GM10266 (cell line): ENCODE data around the gene CFL1.

ENCODE experiments used
- DNase-seq: peaks from one replicate; pipeline ENCODE4 v3.0.0; 2012; ENCODE audit errors: extremely low spot score
- CTCF ChIP-seq: IDR thresholded peaks from 2 replicates; pipeline ENCODE4 v1.5.1; 2012; ENCODE audit warnings: mild to moderate bottlenecking, low read depth; ENCODE audit not compliant: control insufficient read depth, insufficient read depth; ENCODE audit errors: missing control alignments

The CFL1 gene

GRCh38 chr11:65862941-65863888 lies 5.2 kb upstream of the CFL1 start:
- TF ChIP-seq CTCF, result no peak
- DNase-seq, result no peak

GRCh38 chr11:65862191-65862735 lies 4.3 kb upstream of the CFL1 start:
- DNase-seq, result no peak
- TF ChIP-seq CTCF, result no peak

- no peak for TF ChIP-seq CTCF
- DNase-seq, result no peak
Measured at GRCh38 chr11:65861533-65862183, 3.7 kb upstream of the CFL1 start.

GRCh38 chr11:65861165-65861505 lies 3.2 kb upstream of the CFL1 start:
- no peak for TF ChIP-seq CTCF
- no peak for DNase-seq

GRCh38 chr11:65860278-65861164 lies 2.5 kb upstream of the CFL1 start, which contains the start of gene MUS81:
MUS81 (plus strand) TSS chr11:65860433; CDS start chr11:65860754, 321 bp downstream.
- peak; percentile 83 for TF ChIP-seq CTCF

GRCh38 chr11:65859812-65860277 lies 1.9 kb upstream of the CFL1 start:
- DNase-seq, result no peak
- TF ChIP-seq CTCF, result peak; percentile 22

More at GRCh38 chr11:65860278-65861164, 2.5 kb upstream of the CFL1 start, which contains the start of gene MUS81:
- DNase-seq, result peak; percentile 94
